HG03103 (cell line): ENCODE measurements around the gene HIRA.

Experiments
- ATAC-seq: cut with Tn5 transposase; IDR thresholded peaks from one replicate; pipeline ENCODE4 v1.9.1; 2021; ENCODE audit warnings: low read depth; ENCODE audit not compliant: unreplicated experiment

Gene HIRA

DNA sequence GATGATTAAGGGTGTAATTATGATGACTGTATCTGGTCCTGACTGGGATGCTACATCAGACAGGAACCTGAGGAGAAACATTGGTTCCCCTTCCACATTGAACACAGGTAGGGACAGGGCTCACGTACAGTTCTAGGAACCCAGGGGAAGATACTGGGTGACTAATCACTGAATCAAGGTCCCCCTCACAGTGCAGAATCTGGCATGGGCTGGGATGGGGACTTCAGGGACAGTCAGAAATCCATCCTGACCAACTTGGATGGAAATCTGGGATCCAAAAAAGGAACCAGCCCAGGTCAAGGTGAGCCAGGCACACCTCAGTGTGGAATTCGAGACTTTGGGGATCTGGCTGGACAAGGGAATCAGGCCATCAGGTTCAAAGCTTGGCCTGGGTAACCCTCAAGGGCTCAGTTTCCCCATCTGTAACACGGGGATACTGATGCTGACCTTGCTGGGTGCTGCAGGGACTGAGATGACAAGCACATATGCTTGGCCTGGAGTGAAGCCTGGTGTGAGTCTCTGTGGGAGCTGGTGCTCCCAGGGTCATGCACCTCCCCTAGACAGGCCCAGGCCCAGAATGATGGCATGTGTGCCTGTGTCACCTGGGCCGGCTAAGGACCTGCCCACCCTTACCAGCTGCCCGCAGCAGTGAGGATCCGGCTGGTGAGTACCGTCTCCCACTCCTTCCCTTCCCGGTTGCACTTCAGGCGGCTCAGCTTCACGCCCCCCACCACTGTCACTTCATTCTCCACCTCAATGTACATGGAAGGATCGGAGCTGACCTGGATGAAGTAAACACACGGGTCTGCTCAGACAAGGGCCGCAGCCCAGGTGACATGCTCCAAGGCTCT, 72.6 kb downstream of the HIRA start:
- no peak for ATAC-seq

DNA sequence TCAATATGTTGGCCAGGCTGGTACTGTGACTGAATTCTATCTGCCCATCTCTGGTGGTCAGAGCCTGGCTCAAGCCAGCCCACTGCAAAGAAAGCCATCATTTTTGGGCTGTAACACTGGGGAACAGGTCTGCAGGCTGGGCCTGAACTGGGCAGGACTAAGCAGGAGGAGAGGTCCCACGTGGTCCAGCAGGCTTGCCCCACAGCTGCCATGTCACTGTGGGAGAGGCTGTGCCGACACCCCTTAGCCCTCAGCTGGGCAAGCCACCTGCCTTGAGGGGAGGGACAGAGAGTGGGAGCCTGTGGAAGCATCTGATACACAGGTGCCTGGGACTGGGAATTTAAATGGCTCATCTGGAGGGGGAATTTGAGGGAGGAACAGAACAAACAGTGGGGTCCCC, 73.3 kb downstream of the HIRA start:
- ATAC-seq, result no peak

DNA sequence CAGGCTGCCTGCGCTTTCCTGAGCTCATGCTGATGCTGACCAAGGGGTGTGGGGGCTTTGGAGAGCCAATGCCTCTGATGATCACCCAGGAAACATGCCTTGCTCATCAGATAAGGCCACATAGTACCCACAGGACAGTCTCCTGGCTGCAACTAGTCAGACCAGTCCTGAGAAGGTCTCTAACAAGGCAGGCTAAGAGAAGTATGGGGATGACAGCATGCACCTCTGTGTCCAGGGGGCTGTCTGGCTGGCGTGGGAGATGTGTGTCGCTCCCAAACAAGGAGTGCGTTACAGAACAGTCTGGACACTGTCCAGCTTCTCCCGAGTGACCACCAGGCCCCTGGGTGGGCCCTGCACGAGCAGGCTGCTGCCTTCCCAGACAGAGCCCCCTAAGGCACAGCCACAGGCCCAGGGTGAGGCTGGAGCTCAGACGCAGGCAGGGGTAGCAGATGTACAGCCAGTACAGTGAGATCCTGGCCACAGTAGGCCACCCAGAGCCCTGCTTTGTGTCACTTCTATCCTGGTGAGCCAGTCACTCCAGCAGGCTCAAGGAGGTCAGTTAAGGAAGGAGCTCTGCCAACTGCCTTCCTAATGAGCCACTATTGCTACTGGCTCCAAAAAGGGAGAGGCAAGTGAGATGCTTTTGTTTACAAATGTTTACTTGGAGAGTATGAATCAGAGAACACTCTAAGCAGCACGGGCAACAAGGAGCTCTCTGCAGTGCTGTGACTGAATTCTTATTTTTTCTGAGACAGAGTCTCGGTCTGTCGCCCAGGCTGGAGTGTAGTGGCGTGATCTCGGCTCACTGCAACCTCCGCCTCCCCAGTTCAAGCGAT, 74.0 kb downstream of the HIRA start:
- ATAC-seq, result no peak

DNA sequence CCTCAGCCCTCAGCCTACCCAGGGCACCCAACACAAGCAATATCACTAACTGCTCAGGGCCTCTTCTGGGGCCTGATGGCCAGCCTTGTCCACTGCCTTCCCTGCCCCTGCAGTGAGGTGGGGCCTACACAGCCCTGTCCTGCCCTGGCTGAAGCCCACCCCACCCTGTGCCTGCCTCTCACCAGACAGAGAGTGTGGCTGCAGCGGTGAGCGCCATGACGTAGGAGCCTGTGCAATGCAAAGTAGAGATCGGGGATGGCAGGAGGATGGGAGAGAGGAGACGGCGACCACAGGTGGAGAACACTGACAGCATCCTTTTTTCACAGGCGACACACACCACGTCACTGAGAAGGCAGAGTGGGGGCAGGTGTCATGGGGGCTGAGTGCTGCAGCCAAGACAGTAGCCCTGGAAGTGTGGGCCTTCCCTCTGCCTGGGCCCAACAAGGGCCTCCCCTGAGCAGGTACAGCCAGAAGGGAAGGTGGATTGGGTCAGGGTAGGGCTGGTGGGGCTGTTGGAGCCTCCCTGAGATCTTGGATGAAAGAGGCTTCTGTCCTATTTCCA, 74.7 kb downstream of the HIRA start:
- no peak for ATAC-seq

- no peak for ATAC-seq
Observed at GRCh38 chr22:19355413-19356157, 75.9 kb downstream of the HIRA start.

- no peak for ATAC-seq
Observed at GRCh38 chr22:19354201-19354600, 77.3 kb downstream of the HIRA start.

DNA sequence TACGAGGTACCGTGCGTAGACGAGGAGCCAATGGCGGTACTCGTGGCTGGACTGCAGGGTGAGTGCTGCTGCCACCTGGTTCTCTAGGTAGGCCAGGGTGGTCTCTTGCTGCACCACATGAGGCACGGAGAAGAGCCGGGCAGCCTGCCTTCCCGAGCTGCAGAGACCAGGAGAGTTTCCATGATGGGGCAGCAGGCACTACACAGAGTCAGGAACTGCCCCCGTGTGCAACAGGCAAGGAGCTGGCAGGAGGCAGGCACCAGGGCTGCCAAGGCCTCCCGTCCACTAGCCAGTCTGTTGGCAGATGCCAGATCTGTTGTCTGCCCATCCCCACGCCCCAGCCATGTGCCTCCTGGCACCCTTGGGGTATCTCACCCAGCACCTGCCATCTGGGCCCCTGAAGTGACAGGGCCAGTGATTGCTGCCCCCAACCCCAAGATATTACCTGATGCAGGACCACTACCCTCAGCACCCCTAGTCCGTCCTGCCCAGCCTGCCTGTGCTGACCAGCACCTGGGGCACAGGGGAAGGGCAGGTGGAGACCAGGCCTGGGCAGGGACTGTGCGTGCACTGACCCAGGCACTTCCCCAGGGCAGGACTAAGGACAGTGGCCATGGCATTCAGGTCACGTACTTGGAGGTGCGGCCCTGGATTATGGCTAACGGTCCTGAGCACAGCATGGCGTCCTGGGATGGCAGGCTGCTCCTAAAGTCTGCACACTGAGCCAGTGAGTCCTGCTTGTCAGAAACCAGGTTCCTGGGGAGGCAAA, 78.0 kb downstream of the HIRA start:
- ATAC-seq, result no peak

DNA sequence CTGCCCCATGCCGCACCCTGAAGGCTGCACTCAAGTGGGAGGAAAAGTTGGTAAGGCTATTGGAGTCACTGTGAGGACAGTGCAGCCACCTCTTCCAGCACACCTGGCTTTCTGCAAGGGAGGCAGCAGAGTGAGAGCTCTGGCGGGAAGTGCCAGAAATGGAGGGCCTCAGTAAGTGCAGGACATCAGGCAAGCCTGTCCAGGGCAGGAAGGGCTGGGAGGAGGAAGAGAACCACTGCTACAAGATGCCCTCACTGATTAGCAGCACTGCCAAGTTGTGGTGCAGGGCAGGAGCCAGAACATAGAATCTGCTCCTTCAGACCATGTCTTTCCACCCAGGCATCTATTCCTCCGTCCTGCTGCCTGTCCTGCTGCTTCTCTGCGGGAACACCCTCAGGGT, 78.8 kb downstream of the HIRA start:
- ATAC-seq, result no peak

- no peak for ATAC-seq
Observed at GRCh38 chr22:19352217-19352616, 79.3 kb downstream of the HIRA start.

DNA sequence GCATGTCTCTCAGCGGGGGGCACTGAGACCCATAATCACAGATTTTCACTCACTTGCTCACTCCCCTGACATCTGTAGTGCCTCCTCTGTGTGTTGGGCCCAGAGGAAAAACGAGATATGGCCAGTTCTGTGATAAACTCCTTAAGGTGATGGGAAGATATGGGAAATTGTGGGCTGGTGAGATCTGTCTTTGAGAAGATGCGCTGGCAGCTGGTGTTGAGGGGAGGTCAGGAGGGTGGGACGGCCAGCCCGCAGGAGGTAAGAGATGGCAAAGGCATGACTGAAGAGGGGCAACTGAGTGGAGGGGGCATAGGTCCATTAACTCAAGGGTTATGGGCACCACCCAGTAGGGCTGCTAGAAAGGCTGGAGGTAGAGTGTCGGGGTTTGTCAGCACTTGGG, 79.9 kb downstream of the HIRA start:
- ATAC-seq, result no peak

GRCh38 chr22:19350947-19351346, 80.6 kb downstream of the HIRA start:
- ATAC-seq, result no peak

DNA sequence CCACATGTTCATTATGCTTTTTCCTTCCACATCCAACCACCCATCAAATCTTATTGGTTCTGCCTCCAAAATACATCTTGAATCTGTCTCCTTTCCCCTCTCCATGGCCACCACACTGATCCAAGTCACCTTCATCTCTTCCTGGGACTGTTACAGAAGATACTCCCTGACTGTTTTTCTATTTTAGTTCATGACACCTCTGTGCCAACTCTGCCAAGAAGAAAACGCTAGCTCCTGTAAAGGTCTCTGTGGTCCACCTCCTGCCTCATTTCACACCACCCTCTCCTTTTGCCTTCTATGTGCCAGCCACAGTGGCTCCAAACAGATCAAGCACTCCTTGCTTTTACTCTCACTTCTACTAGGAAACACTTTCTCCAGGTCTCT, 81.1 kb downstream of the HIRA start:
- ATAC-seq, result no peak

DNA sequence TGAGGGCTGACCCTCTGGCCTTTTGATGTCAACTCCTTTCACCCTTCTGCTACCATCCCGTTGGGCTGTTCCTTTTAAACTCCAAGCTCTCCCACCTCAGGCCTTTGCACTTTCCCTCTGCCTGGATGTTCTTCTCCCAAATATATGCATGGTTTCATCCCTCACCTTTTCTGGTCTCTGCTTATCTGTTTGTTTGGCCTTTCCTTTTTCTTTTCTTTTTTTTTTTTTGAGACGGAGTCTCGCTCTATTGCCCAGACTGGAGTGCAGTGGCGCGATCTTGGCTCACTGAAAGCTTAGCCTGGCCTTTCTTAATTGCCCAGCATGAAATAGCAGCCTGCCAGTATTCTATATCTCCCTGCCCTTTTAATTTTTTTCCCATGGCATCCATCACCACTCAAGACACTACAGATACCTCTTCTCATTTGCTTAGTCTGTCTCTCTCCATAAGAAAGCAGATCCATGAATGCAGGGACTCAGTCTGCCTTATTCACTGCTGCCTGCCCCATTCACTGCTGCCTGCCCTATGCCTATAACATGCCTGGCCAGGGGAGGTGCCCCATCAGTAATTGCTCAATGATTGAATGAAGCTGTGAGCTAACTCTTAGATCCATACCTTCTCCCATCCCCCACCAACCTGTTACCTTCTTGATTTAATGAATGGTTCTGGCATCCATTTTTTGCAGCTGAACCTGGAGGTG, 81.6 kb downstream of the HIRA start:
- ATAC-seq, result no peak

DNA sequence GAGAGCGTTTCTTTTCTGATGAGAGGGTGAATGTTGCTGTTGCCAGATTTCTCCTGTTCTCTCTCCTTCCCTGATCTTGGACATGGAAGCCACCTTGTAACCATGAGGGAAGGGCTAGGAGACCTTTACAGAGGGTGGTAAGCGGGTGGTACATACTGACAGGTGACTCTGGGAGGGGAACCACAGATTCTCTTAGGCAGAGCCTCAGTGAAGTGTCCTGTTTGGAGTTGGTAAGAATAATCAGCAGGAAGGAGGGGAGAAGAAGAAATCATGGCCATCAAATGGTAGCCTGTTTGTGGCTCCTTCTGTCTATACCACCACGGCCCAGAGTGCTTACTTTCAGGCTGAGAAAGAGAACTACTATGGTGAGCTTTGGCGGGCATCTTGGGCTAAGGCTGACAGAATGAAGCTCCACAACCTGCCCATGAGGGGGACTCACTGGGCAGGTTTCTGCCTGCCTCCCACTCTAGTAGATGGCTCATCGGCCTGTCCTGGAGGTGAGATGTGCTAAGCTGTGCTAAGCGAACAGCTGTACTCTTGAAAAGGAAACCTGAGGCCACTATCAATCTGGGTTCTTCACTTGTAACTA, 84.8 kb downstream of the HIRA start:
- no peak for ATAC-seq

GRCh38 chr22:19344420-19344819, 87.1 kb downstream of the HIRA start:
- ATAC-seq, result no peak

DNA sequence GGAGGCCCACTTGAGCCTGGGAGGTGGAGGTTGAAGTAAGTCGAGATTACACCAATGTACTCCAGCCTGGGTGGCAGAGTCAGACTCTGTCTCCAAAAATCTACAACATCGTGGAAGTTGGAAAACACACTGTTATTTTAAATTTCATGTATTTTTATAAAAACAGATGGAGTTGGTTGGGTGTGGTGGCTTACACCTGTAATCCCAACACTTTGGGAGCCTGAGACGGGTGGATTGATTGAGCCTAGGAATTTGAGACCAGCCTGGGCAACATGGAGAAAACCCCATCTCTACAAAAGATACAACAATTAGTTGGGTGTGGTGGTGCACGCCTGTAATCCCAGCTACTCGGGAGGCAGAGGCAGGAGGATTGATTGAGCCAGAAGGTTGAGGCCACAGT, 88.1 kb downstream of the HIRA start:
- ATAC-seq, result no peak

DNA sequence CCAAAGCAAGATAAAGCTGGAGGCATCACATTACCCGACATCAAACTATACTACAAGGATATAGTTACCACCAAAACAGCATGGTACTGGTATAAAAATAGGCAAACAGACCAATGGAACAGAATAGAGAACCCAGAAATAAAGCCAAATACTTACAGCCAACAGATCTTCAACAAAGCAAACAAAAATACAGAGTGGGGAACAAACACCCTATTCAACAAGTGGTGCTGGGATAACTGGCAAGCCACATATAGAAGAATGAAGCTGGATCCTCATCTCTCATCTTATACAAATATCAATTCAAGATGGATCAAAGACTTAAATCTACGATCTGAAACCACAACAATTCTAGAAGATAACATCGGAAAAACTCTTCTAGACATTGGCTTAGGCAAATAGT, 90.0 kb downstream of the HIRA start:
- no peak for ATAC-seq

GRCh38 chr22:19337137-19337536, 94.4 kb downstream of the HIRA start:
- ATAC-seq, result no peak
